ENCODE data around the gene NIPAL1.

Gene NIPAL1

DNA sequence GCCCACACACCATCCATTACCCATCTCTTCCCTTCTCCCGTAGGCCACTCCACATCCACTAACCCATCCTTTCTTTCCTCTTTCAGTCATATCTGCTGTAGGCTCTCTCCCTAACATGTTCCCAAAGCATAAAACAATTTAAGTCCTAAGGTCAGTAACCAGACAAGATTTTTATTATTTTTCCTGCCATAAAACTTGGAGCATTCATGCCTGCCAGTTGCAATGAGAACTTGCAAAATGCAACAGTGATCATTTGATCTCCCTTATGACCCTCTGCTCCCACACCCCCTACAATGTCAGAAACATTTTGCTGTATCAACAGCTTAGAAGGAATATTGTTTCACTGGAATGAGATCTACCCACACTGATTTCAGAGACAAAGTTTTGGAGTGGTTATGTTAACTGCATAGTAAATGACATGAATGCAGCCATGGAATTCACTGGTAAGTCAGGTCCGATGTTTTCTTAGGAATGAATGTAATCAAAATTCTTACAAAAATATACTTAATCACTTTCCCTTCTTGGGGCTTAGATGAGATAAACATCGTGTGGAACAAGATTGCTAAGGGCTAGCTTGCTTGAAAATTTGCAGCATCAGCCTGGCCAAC, 5.7 kb downstream of the NIPAL1 start:
- in situ Hi-C loops (cut with HindIII; ENCODE audit: low sequenced_read_pairs), result no loop called here
- H3K4me3 ChIP-seq (ENCODE audit: low read depth, low read length), result no peak overlapping the region
- TF ChIP-seq, protein P1, sequence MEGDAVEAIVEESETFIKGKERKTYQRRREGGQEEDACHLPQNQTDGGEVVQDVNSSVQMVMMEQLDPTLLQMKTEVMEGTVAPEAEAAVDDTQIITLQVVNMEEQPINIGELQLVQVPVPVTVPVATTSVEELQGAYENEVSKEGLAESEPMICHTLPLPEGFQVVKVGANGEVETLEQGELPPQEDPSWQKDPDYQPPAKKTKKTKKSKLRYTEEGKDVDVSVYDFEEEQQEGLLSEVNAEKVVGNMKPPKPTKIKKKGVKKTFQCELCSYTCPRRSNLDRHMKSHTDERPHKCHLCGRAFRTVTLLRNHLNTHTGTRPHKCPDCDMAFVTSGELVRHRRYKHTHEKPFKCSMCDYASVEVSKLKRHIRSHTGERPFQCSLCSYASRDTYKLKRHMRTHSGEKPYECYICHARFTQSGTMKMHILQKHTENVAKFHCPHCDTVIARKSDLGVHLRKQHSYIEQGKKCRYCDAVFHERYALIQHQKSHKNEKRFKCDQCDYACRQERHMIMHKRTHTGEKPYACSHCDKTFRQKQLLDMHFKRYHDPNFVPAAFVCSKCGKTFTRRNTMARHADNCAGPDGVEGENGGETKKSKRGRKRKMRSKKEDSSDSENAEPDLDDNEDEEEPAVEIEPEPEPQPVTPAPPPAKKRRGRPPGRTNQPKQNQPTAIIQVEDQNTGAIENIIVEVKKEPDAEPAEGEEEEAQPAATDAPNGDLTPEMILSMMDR (IDR thresholded peaks at IDR 0.05; ENCODE audit: low read depth, low read length, missing control alignments), result no peak
- no peak for DNase-seq (ENCODE audit: low read depth)

DNA sequence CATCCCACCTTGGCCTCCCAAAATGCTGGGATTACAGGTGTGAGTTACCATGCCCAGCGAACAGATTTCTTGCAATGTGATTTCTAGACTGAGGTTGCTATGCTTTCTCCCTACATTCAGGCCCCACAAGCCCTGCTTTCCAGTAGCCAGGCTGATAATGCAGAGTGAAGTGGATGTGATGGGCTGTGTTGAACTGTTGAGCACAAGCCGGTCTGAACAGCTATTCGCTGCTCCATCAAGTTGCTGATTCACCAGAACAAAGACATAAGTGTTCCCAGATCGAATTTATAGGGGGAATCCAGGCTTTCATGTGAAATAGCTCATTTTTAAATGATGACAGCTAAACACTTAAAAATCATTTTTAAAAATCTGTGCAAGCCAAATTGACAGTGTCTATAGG, 8.0 kb downstream of the NIPAL1 start:
- TF ChIP-seq, protein P1 (IDR thresholded peaks at IDR 0.05; ENCODE audit: low read depth, low read length, missing control alignments), result no peak
- in situ Hi-C loops (cut with HindIII; ENCODE audit: low sequenced_read_pairs), result no loop called here
- DNase-seq (ENCODE audit: low read depth), result no peak
- H3K4me3 ChIP-seq (ENCODE audit: low read depth, low read length), result no peak overlapping the region

DNA sequence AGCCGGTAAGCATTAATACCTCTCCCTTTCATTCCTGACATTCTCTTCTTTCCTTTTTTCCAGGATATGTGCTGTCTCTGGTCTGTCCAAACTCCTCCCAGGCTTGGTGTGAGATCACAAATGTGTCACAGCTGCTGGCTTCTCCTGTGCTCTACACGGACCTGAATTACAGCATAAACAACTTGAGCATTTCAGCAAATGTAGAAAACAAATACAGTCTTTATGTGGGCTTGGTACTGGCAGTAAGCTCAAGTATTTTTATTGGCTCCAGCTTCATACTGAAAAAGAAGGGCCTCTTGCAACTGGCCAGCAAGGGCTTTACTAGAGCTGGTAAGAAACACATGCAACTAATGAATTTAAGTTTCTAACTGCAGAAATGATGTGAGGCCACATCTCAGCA, 8.4 kb downstream of the NIPAL1 start:
- DNase-seq (ENCODE audit: low read depth), result no peak
- H3K4me3 ChIP-seq (ENCODE audit: low read depth, low read length), result no peak overlapping the region
- in situ Hi-C loops (cut with HindIII; ENCODE audit: low sequenced_read_pairs), result loop anchor here (5.0 kb wide), 1 partner anchor 97 kb away; no protein-coding TSS in a partner anchor
- TF ChIP-seq, protein P1 (IDR thresholded peaks at IDR 0.05; ENCODE audit: low read depth, low read length, missing control alignments), result no peak

DNA sequence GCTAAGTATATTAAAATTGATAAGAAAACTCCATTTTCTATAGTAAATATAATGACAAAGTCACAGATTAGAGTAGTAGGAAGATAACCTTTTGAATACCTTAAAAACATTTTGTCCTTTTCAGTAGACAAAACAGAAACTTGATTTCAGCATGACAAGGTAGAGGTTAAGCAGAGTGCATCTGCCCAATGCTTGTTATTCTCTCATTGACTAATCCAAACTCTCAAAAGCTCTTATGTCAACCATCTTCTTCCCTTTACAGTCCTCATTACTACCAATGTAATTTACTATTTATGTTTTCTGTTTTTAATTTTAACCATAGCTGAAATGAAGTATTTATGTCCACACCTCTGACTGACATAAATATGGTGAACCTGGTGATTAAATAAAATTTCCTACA, 11.1 kb downstream of the NIPAL1 start:
- TF ChIP-seq, protein P1 (IDR thresholded peaks at IDR 0.05; ENCODE audit: low read depth, low read length, missing control alignments), result no peak
- no peak overlapping the region for H3K4me3 ChIP-seq (ENCODE audit: low read depth, low read length)
- no peak for DNase-seq (ENCODE audit: low read depth)
- in situ Hi-C loops (cut with HindIII; ENCODE audit: low sequenced_read_pairs), result loop anchor here (5.0 kb wide), 1 partner anchor 95 kb away; no protein-coding TSS in a partner anchor

DNA sequence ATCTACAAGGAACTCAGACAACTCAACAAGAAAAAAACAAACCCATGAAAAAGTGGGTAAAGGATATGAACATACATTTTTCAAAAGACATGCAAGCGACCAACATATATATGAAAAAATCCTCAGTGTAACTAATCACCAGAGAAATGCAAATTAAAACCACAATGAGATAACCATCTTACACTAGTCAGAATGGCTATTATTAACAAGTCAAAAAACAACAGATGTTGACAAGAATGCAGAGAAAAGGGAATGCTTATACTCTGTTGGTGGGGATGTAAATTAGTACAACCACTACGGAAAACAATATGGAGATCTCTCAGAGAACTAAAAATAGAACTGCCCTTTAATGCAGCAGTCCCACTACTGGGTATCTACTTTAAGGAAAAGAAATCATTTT, 12.1 kb downstream of the NIPAL1 start:
- DNase-seq (ENCODE audit: low read depth), result no peak
- TF ChIP-seq, protein P1 (IDR thresholded peaks at IDR 0.05; ENCODE audit: low read depth, low read length, missing control alignments), result no peak
- in situ Hi-C loops (cut with HindIII; ENCODE audit: low sequenced_read_pairs), result loop anchor here (5.0 kb wide), 1 partner anchor 94 kb away; no protein-coding TSS in a partner anchor
- no peak overlapping the region for H3K4me3 ChIP-seq (ENCODE audit: low read depth, low read length)

DNA sequence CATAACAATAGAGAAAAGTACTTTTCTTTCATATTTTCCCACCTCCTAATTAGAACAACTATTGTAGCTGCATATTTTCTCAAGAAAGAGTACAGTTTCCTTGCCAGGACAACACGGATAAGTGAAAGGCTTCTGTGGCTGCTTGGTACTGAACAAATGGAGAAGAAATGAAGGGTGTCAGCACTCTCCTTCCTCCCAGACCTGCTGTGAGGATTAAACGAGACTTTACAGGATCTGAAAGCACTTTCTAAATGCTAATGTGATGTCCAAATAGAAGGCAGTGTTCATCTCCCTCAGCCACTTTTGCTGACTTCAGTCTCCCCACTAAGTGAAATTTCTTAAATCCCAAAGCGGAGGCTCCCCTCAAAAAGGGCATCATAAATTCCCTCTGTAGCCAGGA, 13.9 kb downstream of the NIPAL1 start:
- DNase-seq (ENCODE audit: low read depth), result no peak
- in situ Hi-C loops (cut with HindIII; ENCODE audit: low sequenced_read_pairs), result no loop called here
- TF ChIP-seq, protein P1 (IDR thresholded peaks at IDR 0.05; ENCODE audit: low read depth, low read length, missing control alignments), result no peak
- no peak overlapping the region for H3K4me3 ChIP-seq (ENCODE audit: low read depth, low read length)

All from astrocyte of the cerebellum (primary cell).